Ishikawa (cell line): Measurements from ENCODE around the gene BAD.

Source experiments
- EP300 ChIP-seq: IDR thresholded peaks from 2 replicates; pipeline ENCODE4 v1.6.1; 2012; ENCODE audit warnings: borderline replicate concordance
- MAX ChIP-seq: IDR thresholded peaks from 2 replicates; pipeline ENCODE4 v1.6.1; 2012
- REST ChIP-seq: IDR thresholded peaks from 2 replicates; pipeline ENCODE4 v1.6.1; 2012; ENCODE audit warnings: low read depth, mild to moderate bottlenecking
- TAF1 ChIP-seq: IDR thresholded peaks from 2 replicates; pipeline ENCODE4 v1.6.1; 2012; ENCODE audit warnings: low read depth, mild to moderate bottlenecking
- TEAD4 ChIP-seq: IDR thresholded peaks from 2 replicates; pipeline ENCODE4 v1.6.1; 2012
- USF1 ChIP-seq: IDR thresholded peaks from 2 replicates; pipeline ENCODE4 v1.6.1; 2012

GRCh38 chr11:64244966-64245365 is 39.5 kb downstream of the BAD start:
- TF ChIP-seq REST: no peak
- TF ChIP-seq EP300: no peak
- no peak for TF ChIP-seq USF1
- no peak for TF ChIP-seq TAF1
- TF ChIP-seq MAX: no peak
- TF ChIP-seq TEAD4: no peak
